NCI-H2196 (cell line): Measurements from ENCODE around the gene ZNF724.
"Not testable (repeated sequence)": the region's sequence is repeated elsewhere in the genome, so short reads cannot be mapped to it uniquely, and the experiment has no call there.

Experiments used
- DNase-seq: peaks from one replicate; lab custom pipeline; 2025; ENCODE audit not compliant: unreplicated experiment; lab: John Stamatoyannopoulos, UW

ZNF724 gene

DNA sequence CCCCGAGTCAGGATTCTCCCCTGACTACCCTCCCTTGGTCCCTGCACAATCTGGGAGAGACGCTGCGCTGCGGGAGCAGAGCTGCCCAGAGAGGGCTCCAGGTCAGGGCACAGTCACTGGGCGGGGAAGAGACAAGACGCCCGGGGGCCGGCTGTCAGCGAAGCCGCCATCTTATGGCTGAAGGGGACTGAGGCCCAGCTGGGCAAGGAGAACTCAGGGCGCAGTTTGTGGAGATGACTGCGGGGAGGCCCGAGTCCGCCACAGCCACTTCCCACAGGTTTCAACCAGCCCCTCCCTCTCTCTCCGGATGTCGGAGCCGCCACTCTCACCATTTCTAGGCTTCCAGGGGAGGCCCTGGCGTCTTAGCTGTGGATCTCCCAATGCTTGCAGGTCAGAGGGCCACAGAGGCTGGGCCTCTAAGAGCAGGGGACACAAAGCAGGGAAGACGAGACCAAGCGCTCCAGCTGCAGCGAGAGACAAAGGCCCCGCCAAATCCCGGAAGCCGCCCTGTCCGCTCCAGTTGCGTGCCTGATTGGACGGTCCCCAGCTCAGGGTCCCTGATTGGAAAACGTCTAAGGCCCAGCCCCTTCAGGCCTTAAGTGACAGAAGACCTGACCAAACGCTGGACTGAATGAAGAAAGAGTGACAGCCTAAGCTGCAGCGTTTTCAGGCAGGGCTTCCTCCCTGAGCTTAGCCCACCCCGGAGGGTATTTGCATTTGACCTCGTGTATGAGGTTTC is at the start of gene ZNF724:
Gene ZNF724 (minus strand): TSS at position 484 of the 739 bp plus-strand sequence. CDS start 152 bp downstream, at position 332.
- peak; percentile 95 for DNase-seq

DNA sequence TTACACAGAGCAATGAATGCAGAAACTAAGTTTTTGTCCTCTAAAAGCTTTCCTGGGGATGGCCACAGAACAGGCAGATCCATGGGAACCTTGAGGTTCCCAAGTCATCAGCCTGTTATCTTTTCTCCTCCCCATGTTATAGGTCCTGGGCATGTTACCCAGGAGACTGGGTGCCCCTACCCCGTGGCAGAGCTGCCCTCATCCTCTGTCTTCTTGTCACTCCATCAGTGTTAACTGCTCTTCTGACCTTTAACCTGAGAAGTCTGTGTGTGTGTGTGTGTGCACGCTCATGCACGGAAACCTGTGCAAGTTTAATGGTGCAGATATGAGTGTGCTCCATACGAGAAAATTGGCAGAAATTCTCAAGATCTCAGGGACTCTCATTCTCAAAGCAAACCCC is 43.9 kb upstream of the ZNF724 start:
- DNase-seq = no peak

DNA sequence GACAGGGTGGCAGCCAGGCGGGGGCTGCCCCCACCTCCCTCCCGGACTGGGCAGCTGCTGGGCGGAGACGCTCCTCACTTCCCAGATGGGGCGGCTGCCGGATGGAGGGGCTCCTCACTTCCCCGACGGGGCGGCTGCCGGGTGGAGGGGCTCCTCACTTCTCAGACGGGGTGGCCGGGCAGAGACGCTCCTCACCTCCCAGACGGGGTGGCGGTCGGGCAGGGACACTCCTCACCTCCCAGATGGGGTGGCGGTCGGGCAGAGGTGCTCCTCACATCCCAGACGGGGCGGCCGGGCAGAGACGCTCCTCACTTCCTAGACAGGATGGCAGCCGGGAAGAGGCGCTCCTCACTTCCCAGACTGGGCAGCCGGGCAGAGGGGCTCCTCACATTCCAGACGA is 39.8 kb upstream of the ZNF724 start:
- DNase-seq = not testable (repeated sequence)

DNA sequence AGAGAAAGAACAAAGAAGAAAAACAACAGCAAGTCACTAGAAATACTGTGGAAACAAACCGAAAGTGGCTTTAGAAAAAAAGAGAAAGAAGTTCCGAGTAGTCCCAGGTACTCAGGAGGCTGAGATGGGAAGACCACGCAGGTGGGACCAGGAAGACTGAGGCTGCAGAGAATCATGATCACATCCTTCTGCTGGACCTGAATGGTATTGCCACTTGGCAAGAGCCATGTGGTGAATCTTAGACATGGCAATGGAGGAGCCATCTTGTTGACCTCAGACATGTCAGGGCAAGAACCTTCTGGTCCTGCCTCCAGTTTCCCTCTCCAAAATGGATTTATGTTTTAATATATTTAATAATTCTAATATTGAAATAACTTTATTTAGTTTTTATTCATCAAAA is 37.4 kb upstream of the ZNF724 start:
- DNase-seq = no peak

DNA sequence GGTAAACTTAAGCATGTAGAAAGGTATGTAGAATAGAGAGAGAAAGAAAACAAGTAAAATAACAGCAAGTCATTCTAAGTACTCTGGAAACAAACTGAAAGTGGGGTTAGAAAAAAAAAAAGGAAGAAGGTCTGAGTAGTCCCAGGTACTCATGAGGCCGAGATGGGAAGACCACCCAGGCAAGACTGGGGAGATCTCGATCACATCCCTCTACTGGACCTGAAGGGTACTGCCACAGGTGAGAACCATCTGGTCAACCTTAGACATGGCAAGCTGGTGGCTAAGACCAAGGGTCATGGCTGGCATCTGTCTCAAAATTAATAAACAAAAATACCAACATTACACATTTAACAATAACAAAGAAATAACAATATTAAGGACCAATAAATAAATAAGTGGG is 36.3 kb upstream of the ZNF724 start:
- no peak for DNase-seq

DNA sequence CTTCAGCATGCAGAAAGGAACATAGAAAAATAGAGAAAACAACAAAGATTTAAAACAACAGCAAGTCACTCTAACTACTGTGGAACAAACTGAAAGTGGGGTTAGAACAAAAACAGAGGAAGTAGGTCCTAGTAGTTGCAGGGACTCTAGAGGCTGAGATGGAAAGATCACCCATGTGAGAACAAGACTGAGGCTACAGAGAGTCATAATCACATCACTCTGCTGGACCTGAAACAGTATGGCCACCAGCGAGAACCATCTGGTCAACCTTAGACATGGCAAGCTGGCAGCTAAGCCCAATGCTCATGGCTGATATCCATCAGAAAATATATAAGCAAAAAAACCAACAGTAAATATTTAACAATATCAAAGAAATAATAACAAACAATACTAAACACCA is 35.8 kb upstream of the ZNF724 start:
- DNase-seq = no peak

DNA sequence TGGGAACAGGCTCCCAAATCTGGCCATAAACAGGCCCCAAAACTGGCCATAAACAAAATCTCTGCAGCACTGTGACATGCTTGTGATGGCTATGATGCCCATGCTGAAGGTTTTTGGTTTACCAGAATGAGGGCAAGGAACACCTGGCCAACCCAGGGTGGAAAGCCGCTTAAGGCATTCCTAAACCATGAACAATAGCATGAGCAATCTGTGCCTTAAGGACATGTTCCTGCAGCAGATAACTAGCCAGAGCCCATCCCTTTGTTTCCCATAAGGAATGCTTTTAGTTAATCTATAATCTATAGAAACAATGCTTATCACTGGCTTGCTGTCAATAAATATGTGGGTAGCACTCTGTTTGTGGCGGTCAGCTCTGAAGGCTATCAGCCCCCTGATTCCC is 35.1 kb upstream of the ZNF724 start:
- DNase-seq = not testable (repeated sequence)

DNA sequence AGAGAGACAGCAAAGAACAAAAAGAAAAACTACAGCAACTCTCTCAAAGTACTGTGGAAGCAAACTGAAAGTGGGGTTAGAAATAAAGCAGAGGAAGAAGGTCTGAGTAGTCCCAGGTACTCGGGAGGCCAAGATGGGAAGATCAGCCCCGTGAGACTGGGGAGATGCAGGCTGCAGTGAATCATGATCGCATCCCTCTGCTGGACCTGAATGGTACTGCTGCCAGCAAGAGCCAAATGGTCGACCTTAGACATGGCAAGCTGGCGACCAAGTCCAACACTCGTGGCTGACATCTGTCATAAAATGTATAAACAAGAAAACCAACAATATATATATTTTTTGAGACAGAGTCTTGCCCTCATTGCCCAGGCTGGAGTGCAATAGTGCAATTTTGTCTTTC is 33.7 kb upstream of the ZNF724 start:
- peak; percentile 12 for DNase-seq

DNA sequence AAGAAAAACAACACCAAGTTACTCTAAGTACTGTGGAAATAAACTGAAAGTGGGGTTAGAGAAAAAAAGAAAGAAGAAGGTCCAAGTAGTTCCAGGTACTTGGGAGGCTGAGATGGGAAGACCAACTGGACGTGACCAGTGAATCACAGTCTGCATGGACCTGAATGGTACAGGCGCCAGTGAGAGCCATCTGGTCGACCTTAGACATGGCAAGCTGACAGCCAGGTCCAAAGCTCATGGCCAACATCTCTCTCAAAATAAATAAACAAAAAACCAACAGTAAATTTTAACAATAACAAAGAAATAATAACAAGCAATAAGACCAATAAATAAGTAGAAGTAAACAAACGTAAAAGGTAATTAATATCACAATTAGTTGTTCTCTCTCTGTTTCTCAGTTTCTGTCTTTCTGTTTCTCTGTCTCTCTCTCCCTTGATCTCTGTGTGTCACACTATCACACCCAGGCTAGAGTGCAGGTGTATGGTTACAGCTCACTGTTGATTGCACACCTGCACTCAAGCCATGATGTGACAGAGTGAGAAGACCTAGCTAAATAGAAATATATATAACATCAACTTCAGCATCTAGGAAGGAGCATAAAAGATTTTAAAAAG is 31.6 kb upstream of the ZNF724 start:
- no peak for DNase-seq

DNA sequence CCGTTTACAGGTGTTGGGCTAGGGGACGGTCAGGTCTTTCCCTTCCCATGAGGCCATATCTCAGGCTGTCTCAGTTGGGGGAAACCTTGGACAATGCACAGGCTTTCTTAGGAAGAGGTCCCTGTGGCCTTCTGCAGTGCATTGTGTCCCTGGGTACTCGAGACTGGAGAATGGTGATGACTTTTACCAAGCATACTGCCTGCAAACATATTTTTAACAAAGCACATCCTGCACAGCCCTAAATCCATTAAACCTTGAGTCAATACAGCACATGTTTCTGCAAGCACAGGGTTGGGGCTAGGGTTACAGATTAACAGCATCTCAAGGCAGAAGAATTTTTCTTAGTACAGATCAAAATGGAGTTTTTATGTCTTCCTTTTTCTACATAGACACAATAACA is 27.9 kb upstream of the ZNF724 start:
- not testable (repeated sequence) for DNase-seq

DNA sequence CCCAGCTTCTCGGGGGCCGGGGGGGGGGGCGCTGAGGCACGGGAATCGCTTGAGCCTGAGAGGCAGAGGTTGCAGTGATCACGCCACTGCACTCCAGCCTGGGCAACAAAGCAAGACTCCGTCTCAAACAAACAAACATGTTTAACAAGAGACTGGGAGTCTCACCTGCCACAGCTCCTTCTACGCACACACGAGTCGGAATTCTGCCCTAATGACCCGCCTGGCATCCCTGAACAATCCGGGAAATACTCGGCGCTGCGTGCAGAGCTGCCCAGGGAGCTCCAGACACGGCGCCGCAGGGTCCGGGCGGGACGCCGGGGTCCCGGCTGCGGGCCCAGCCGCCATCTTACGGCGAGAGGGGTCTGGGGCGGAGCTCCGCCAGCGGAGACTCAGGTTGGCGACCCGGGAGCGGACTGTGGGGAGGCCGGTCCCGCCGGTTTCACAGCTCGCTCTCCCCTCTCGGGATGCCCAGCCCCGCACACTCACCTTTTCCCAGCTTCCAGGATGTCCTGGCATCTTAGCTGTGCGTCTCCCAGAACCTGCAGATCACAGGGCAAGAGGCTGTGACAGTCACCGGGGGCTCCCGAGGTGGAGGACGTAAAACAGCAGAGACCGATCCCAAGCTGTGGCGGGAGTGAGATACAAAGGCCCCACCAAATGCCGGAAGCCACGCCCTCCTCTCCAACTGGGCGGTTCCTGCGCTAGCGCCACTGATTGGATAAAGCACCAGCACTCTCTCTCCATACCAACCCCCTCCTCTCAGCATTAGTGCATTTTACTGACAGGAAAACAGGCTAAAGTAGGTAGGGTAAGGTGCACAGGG is 23.6 kb upstream of the ZNF724 start:
- peak; percentile 87 for DNase-seq

DNA sequence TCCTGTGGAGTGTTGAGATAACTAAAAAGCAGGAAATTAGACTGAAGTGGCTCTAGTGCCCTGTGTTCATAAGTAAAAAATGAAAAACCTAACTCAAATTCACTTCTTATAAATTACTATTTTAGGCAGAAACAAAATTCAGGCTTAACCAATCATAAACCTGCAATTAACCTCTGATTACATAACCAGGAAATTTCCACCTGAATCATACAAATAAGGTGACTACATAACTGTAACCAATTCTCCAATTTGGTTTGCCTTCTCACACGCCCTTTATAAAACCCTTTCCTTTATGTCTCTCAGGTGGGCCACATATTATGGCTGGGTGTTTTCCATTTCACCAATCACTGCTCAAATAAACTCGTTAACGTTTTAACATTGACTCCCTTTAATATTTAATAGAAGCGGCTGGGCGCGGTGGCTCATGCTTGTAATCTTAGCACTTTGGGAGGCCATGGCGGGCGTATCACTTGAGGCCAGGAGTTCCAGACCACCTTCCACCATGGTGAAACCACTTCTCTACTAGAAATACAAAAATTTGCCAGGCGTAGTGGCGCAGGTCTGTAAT is 22.9 kb upstream of the ZNF724 start:
- DNase-seq = peak; percentile 20

DNA sequence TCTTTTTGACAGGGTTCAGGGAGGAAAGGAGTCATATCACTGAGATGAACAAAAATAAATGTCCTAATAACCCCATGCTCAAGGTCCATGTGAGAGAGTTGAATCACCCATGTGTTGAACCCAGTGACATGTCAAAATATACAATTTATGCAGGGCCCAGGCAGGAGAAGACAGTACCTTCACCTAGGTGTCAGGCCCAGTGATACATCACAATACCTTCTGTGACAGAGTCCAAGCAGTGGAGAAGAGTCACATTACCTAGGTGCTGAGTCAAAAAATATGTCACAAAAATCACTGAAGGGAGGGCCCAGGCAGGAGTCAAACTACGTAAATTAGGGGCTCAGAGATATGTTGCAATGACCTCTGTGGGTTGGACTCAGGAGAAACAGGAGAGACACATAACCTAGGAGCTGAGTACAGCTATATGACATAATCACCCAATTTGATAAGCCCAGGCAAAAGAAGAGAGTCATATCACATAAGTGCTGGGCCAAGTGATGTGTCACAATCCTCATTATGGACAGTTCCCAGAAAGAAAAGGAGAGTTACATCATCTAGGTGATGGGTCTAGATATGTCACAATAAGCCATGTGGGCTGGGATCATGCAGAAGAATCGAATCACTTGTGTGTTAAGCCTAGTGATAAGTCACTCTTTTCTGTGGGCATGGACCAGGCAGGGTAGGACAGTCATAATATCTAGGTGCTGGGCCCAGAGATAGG is 13.8 kb upstream of the ZNF724 start:
- no peak for DNase-seq

DNA sequence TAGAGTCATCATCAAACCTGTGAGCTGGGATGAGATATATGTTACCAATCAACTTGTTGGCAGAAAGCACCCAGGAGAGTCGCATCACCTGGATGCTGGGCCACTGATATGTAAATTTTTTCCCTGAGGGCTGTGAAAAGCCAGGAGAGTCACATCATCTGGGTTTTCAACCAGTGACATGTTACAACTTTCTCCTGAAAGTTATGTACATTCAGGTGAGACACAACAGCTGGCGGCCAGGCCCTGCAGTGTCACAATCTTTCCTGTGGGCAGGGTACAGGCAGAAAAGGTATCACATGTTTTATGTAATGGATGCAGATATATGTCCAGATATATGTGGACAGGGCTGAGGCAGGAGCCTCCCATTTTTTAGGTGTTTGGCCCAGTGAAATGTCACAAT is 13.2 kb upstream of the ZNF724 start:
- no peak for DNase-seq

DNA sequence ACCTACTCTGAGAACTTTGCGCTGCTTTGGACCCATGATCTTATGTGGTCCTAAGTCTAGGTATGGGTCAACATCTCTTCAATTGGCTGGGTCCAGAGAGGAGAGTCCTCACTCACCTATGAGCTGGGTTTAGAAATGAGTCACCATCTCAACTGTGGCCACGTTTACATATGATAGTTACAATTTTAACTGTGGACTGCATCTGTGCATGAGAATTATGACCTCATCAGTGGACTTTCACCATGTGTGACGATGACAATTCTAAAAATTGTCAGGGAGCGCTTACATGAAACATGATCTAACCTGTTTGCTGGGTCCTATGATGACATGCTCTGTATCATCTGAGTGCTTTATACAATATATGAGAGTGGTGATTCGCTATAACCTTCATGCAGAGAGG is 12.7 kb upstream of the ZNF724 start:
- no peak for DNase-seq

DNA sequence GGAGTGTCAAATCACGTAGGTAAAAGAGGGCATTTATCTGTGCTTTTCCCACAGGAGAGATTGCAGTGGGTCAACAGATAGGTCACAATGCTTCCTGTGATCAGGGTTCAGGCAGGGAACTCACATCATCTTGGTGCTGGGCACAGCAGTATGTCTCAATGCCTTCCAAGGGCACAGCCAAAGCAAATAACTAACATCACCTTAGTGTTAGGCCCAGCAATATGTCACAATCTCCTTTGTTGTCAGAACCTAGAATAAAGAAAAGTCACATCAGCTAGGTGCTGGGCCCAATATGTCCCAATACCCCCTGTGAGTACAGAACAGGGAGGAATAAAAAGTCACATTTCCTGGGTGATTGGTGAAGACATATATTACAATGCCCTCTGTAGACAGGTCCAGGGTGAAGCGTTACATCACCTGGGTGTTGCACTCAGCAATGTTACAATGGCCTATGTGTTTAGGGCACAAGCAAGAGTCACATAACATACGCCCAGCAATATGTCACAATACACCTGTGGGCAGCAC is 11.4 kb upstream of the ZNF724 start:
- no peak for DNase-seq

DNA sequence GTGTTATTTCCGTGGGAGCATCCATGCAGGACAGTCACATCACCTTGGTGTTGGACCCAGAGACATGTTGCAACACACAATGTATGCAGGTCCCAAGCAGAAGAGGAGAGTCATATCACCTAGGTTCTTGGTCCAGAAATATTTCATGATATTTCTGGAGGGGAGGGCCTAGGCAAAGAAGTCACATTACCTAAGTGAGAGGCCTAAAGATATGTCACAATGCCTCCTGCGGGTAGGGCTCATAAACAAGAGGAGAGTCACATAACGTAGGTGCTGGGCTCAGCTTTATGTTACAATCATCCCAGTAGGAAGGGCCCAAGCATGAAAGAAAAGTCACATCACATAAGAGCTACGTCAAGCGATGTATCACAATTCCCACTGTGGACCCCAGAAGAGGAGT is 10.8 kb upstream of the ZNF724 start:
- no peak for DNase-seq

DNA sequence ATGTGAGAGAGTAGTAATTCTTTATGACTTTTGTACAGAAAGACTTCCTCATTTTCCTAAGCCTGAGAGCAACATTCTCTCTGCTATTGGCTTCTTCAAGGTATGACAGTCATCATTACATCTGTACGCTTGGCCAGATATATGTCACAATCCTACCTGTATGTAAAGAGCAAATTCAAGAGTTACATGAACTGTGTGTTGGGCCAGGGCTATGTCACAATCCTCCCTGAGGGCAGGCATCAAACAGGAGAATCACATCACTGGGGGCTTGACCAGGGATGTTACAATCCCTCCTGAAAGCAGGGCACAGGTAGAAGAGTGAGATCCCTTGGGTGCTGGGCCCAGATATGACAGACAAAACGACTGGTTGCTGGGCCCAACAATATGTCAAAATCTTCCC is 9.8 kb upstream of the ZNF724 start:
- DNase-seq = no peak

DNA sequence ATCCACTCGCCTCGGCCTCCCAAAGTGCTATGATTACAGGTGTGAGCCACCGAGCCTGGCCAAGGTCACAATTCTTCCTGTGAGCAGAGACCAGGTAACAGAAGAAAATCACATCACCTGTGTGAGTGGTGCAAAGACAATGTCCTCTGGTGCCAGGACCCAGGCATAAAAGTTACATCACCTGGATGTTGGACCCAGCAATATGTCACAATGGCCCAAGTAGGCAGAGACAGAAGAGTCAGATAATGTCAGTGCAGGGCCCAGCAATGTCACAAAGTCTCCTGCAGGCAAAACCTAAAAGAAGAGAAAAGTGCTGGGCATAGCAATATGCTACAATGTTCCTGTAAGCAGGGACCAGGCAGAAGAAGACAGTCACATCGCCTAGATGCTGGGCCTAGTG is 5.5 kb upstream of the ZNF724 start:
- no peak for DNase-seq

DNA sequence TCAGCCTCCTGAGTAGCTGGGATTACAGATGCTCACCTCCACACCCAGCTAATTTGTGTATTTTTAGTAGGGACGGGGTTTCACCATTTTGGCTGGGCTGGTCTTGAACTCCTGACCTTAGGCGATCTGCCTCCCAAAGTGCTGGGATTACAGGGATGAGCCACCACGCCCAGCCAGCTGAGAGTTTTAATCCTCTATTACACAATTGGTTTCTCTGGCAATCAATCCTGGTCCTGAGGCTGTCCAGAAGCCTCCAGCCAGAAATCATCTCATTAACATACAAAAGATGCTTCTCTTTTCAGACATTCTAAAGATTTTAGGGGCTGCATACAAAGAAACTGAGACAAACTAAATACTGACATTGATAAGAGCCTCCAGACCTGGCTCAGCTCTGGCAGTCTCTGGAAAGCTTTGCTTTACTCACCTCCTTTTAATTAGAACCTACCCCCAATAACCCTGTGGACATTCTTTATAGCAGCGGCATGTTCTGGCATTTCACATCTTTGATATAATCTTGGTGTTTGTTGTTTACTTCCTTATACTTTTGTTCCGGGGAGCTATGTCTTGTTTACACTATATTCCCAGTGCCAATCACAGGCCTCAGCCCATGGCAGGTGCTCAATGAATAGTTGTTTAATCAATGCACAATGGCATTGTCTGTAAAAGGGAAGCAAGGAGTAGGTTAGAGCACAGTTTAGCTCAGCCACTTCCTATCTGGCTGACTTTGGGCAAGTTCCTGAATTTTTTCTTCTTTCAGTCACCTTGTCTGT is 4.1 kb upstream of the ZNF724 start:
- no peak for DNase-seq
